Peyer's patch (tissue), 4 donors: ENCODE results near the gene MSH5.

ENCODE experiments used
- CTCF ChIP-seq, 6 experiments: fragments of 450-650 bp in 4 of 6; fragments of 200-600 bp in 2 of 6; sonication (generic) in 1 of 6; IDR thresholded peaks; one replicate each; pipeline ENCODE4 v1.5.1; 2017 to 2019; ENCODE audit warnings: antibody characterized with exemption in 6 of 6, mild to moderate bottlenecking in 3 of 6, moderate library complexity in 1 of 6
- POLR2A ChIP-seq, 2 donors: fragments of 450-650 bp; IDR thresholded peaks; one replicate each; pipeline ENCODE4 v1.5.1; 2017; ENCODE audit warnings: antibody characterized with exemption in 2 of 2, mild to moderate bottlenecking in 2 of 2, moderate library complexity in 2 of 2

- no peak for TF ChIP-seq CTCF (IDR thresholded peaks at IDR 0.05)
- no peak for TF ChIP-seq POLR2A (IDR thresholded peaks at IDR 0.05)
Observed at GRCh38 chr6:31707701-31708100, 32.1 kb upstream of the MSH5 start.
